NB4 (cell line): Measurements from ENCODE around the gene TMEM18.

Source experiments
- POLR2A ChIP-seq: IDR thresholded peaks from 2 replicates; pipeline ENCODE4 v1.6.1; 2011; ENCODE audit warnings: mild to moderate bottlenecking; ENCODE audit not compliant: insufficient read length; ENCODE audit errors: extremely low read depth
- TF ChIP-seq, protein P1 (sequence below): IDR thresholded peaks from one replicate; pipeline ENCODE4 v1.5.1; 2012; ENCODE audit warnings: low read depth, low read length

DNA sequence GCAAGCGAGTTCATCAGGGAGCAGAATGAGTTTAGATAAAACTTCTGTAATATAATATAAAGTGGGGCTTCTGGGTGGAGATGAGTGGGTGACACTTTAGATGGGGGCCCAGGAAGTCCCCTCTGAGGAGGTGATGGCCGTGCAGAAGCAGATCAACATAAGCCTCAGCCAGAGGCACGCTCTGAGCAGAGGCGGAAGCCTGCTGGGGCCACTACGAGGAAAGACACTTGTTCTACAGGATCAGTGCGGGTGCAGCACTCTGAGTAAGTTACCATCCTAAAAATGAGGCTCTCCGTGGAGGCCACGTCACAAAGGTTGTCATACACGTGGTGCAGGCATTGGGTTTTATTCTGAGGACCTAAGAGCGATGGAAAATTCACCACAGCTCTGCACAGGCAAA lies 22.3 kb downstream of the TMEM18 start:
- TF ChIP-seq POLR2A: no peak
- TF ChIP-seq, protein P1, sequence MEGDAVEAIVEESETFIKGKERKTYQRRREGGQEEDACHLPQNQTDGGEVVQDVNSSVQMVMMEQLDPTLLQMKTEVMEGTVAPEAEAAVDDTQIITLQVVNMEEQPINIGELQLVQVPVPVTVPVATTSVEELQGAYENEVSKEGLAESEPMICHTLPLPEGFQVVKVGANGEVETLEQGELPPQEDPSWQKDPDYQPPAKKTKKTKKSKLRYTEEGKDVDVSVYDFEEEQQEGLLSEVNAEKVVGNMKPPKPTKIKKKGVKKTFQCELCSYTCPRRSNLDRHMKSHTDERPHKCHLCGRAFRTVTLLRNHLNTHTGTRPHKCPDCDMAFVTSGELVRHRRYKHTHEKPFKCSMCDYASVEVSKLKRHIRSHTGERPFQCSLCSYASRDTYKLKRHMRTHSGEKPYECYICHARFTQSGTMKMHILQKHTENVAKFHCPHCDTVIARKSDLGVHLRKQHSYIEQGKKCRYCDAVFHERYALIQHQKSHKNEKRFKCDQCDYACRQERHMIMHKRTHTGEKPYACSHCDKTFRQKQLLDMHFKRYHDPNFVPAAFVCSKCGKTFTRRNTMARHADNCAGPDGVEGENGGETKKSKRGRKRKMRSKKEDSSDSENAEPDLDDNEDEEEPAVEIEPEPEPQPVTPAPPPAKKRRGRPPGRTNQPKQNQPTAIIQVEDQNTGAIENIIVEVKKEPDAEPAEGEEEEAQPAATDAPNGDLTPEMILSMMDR: no peak
